Uterus (tissue), 4 donors: Measurements from ENCODE around the gene BTNL3. TPM values are rescaled to one million over a fixed set of nuclear protein-coding genes. Genes with fewer than 3 reads are reported as not detected.

Experiments used
- DNase-seq, 2 donors: peaks; one replicate each; pipeline ENCODE4 v3.0.0-alpha.2; 2019 to 2020
- H3K27ac ChIP-seq, 2 donors: fragments of 200-600 bp; sonication (generic); 1 replicate in 1 of 2; 2 replicates in 1 of 2; pipeline ENCODE4 v1.5.1; 2016 to 2018
- H3K27me3 ChIP-seq, 2 donors: fragments of 200-600 bp; sonication (generic); one replicate each; pipeline ENCODE4 v1.5.1; 2018 to 2019; ENCODE audit warnings: control low read depth in 1 of 2
- H3K36me3 ChIP-seq, 2 donors: fragments of 200-600 bp; sonication (generic); one replicate each; pipeline ENCODE4 v1.5.1; 2019; ENCODE audit warnings: control low read depth in 1 of 2
- H3K4me1 ChIP-seq, 2 donors: fragments of 200-600 bp; sonication (generic); one replicate each; pipeline ENCODE4 v1.5.1; 2018 to 2019; ENCODE audit warnings: control low read depth in 1 of 2
- H3K4me3 ChIP-seq, 2 donors: fragments of 200-600 bp; sonication (generic); 1 replicate in 1 of 2; 2 replicates in 1 of 2; pipeline ENCODE4 v1.5.1; 2018 to 2019; ENCODE audit warnings: mild to moderate bottlenecking in 1 of 2
- H3K9me3 ChIP-seq, 2 donors: fragments of 200-600 bp; sonication (generic); one replicate each; pipeline ENCODE4 v1.5.1; 2019; ENCODE audit warnings: control low read depth in 1 of 2
- CTCF ChIP-seq, 4 experiments: fragments of 200-600 bp in 2 of 4; fragments of 450-650 bp in 2 of 4; sonication (generic) in 2 of 4; IDR thresholded peaks; one replicate each; pipeline ENCODE4 v1.5.1; 2016 to 2019; ENCODE audit warnings: antibody characterized with exemption in 4 of 4, mild to moderate bottlenecking in 2 of 4, moderate library complexity in 1 of 4
- POLR2A ChIP-seq, 2 donors: fragments of 450-650 bp; IDR thresholded peaks; one replicate each; pipeline ENCODE4 v1.6.1; 2016; ENCODE audit warnings: antibody characterized with exemption in 2 of 2, mild to moderate bottlenecking in 1 of 2, moderate library complexity in 1 of 2
- intact Hi-C: fragments of 100-400 bp; cut with DNase I; formaldehyde crosslinking; loops from one replicate; pipeline ENCODE4 v1.15.1; 2023; ENCODE audit warnings: low total_unique reads
- total RNA-seq, 4 donors: library from RNA; depleted of rRNA in 3 of 4; stranded (reverse); fragments of >200 nt in 3 of 4; gene quantifications; one replicate each; pipeline versions ENCODE4 v1.1.0 to v1.2.4, GENCODE V29; 2014 to 2023
- donor health status: DM: yes; HTN: yes; CAD: no.

BTNL3 gene
- total RNA-seq, 4 donors from 2014 or later = not detected

- TF ChIP-seq CTCF (IDR thresholded peaks at IDR 0.05) (no peak), POLR2A (IDR thresholded peaks at IDR 0.05) (no peak)
- Histone ChIP-seq H3K4me3 (no peak overlapping the region), H3K9me3 (no peaks in the 10 kb centered on the region), H3K36me3 (no peaks in the 10 kb centered on the region), H3K27ac (no peak overlapping the region), H3K27me3 (no peaks in the 10 kb centered on the region), H3K4me1 (no peaks in the 10 kb centered on the region)
- intact Hi-C loops = no loop called here
- DNase-seq = no peak
These were observed 10.8 kb upstream of the BTNL3 start for GRCh38 chr5:180977852-180978251.

GRCh38 chr5:180982008-180982741 lies 6.5 kb upstream of the BTNL3 start:
- no peaks in the 10 kb centered on the region for H3K9me3 ChIP-seq
- no peaks in the 10 kb centered on the region for H3K27me3 ChIP-seq
- intact Hi-C loops = no loop called here
- H3K27ac ChIP-seq = no peak overlapping the region
- TF ChIP-seq POLR2A (IDR thresholded peaks at IDR 0.05) (no peak), CTCF (IDR thresholded peaks at IDR 0.05) (no peak)
- DNase-seq = no peak
- H3K4me1 ChIP-seq = no peaks in the 10 kb centered on the region
- H3K36me3 ChIP-seq = no peaks in the 10 kb centered on the region
- H3K4me3 ChIP-seq = no peak overlapping the region

GRCh38 chr5:180988016-180988415 lies 630 bp upstream of the BTNL3 start:
- TF ChIP-seq POLR2A (IDR thresholded peaks at IDR 0.05) (no peak), CTCF (IDR thresholded peaks at IDR 0.05) (no peak)
- H3K36me3 ChIP-seq = no peaks in the 10 kb centered on the region
- no peak for DNase-seq
- intact Hi-C loops = no loop called here
- no peaks in the 10 kb centered on the region for H3K27me3 ChIP-seq
- no peaks in the 10 kb centered on the region for H3K4me1 ChIP-seq
- H3K9me3 ChIP-seq = no peaks in the 10 kb centered on the region
- no peak overlapping the region for H3K4me3 ChIP-seq
- no peak overlapping the region for H3K27ac ChIP-seq

GRCh38 chr5:180990086-180990881 lies 1.6 kb downstream of the BTNL3 start:
- no peak for TF ChIP-seq CTCF (IDR thresholded peaks at IDR 0.05)
- TF ChIP-seq POLR2A (IDR thresholded peaks at IDR 0.05) = no peak
- no peak overlapping the region for H3K4me3 ChIP-seq
- DNase-seq = no peak
- intact Hi-C loops = no loop called here
- no peaks in the 10 kb centered on the region for H3K36me3 ChIP-seq
- H3K27ac ChIP-seq = no peak overlapping the region
- no peaks in the 10 kb centered on the region for H3K4me1 ChIP-seq
- H3K27me3 ChIP-seq = no peaks in the 10 kb centered on the region
- no peaks in the 10 kb centered on the region for H3K9me3 ChIP-seq

GRCh38 chr5:180990882-180991242 lies 2.2 kb downstream of the BTNL3 start:
- no peak overlapping the region for H3K4me3 ChIP-seq
- H3K27me3 ChIP-seq = no peaks in the 10 kb centered on the region
- H3K36me3 ChIP-seq = no peaks in the 10 kb centered on the region
- H3K9me3 ChIP-seq = no peaks in the 10 kb centered on the region
- H3K27ac ChIP-seq = no peak overlapping the region
- intact Hi-C loops = no loop called here
- H3K4me1 ChIP-seq = no peaks in the 10 kb centered on the region
- no peak for TF ChIP-seq POLR2A (IDR thresholded peaks at IDR 0.05)
- no peak for TF ChIP-seq CTCF (IDR thresholded peaks at IDR 0.05)
- DNase-seq = no peak
